Activated CD8-positive, alpha-beta memory T cell treated with anti-CD3 and anti-CD28 coated beads, Interleukin-2, amount 50 U/mL, for 24 hours (primary cell): Measurements from ENCODE around the gene LRPAP1.
"Not testable (repeated sequence)": the region's sequence is repeated elsewhere in the genome, so short reads cannot be mapped to it uniquely, and the experiment has no call there.

Experiments used
- DNase-seq: peaks from one replicate; pipeline ENCODE4 v3.0.0-alpha.2; 2020; ENCODE audit errors: extremely low read depth

LRPAP1 gene

GRCh38 chr4:3560465-3560864, 28.2 kb upstream of the LRPAP1 start:
- DNase-seq = not testable (repeated sequence)

- DNase-seq = not testable (repeated sequence)
Measured at GRCh38 chr4:3559381-3560290, 27.4 kb upstream of the LRPAP1 start.

- DNase-seq = not testable (repeated sequence)
Measured at GRCh38 chr4:3558514-3558836, 26.3 kb upstream of the LRPAP1 start.

GRCh38 chr4:3557676-3558513, 25.7 kb upstream of the LRPAP1 start:
- DNase-seq = not testable (repeated sequence)

GRCh38 chr4:3557088-3557492, 24.9 kb upstream of the LRPAP1 start:
- not testable (repeated sequence) for DNase-seq

GRCh38 chr4:3556244-3556867, 24.1 kb upstream of the LRPAP1 start:
- not testable (repeated sequence) for DNase-seq

GRCh38 chr4:3555459-3556070, 23.3 kb upstream of the LRPAP1 start:
- not testable (repeated sequence) for DNase-seq

GRCh38 chr4:3551366-3551765, 19.1 kb upstream of the LRPAP1 start:
- not testable (repeated sequence) for DNase-seq

GRCh38 chr4:3550792-3551325, 18.6 kb upstream of the LRPAP1 start:
- DNase-seq = not testable (repeated sequence)

- DNase-seq = not testable (repeated sequence)
Measured at GRCh38 chr4:3550041-3550440, 17.8 kb upstream of the LRPAP1 start.

GRCh38 chr4:3549694-3550001, 17.4 kb upstream of the LRPAP1 start:
- not testable (repeated sequence) for DNase-seq

GRCh38 chr4:3548991-3549693, 16.9 kb upstream of the LRPAP1 start:
- not testable (repeated sequence) for DNase-seq

- not testable (repeated sequence) for DNase-seq
Measured at GRCh38 chr4:3546721-3547120, 14.5 kb upstream of the LRPAP1 start.

GRCh38 chr4:3545351-3545750, 13.1 kb upstream of the LRPAP1 start:
- not testable (repeated sequence) for DNase-seq

GRCh38 chr4:3544259-3545025, 12.2 kb upstream of the LRPAP1 start:
- DNase-seq = not testable (repeated sequence)

GRCh38 chr4:3543415-3543814, 11.2 kb upstream of the LRPAP1 start:
- DNase-seq = not testable (repeated sequence)

- not testable (repeated sequence) for DNase-seq
Measured at GRCh38 chr4:3538906-3539305, 6.7 kb upstream of the LRPAP1 start.

- DNase-seq = not testable (repeated sequence)
Measured at GRCh38 chr4:3535812-3536211, 3.6 kb upstream of the LRPAP1 start.

- DNase-seq = no peak
Measured at GRCh38 chr4:3533423-3533820, 1.2 kb upstream of the LRPAP1 start.

- DNase-seq = no peak
Measured at GRCh38 chr4:3532751-3533422, 665 bp upstream of the LRPAP1 start.
